CD4-positive, alpha-beta T cell treated with Interleukin-4 for 1 hour (primary cell): Measurements from ENCODE around the gene CDHR3.
"Not testable (repeated sequence)": the region's sequence is repeated elsewhere in the genome, so short reads cannot be mapped to it uniquely, and the experiment has no call there.

ENCODE experiments used
- DNase-seq, 2 donors: peaks; one replicate each; pipeline ENCODE4 v3.0.0-alpha.2; 2020 to 2022

Gene CDHR3

GRCh38 chr7:105963038-105963667, at the start of gene CDHR3:
CDHR3 (plus strand) TSS chr7:105963264; CDS start chr7:105963319, 55 bp downstream.
- no peak for DNase-seq

GRCh38 chr7:105913947-105914346, 49.1 kb upstream of the CDHR3 start:
- DNase-seq, result no peak

- DNase-seq, result no peak
Observed at GRCh38 chr7:105916603-105917002, 46.5 kb upstream of the CDHR3 start.

- no peak for DNase-seq
Observed at GRCh38 chr7:105917659-105918058, 45.4 kb upstream of the CDHR3 start.

- DNase-seq, result no peak
Observed at GRCh38 chr7:105920766-105921165, 42.3 kb upstream of the CDHR3 start.

- DNase-seq, result peak in 1 of 2 donors; percentile 36
Observed at GRCh38 chr7:105924945-105925344, 38.1 kb upstream of the CDHR3 start.

GRCh38 chr7:105926131-105926530, 36.9 kb upstream of the CDHR3 start:
- no peak for DNase-seq

GRCh38 chr7:105931179-105931578, 31.9 kb upstream of the CDHR3 start:
- DNase-seq, result no peak

- no peak for DNase-seq
Observed at GRCh38 chr7:105932835-105933477, 30.1 kb upstream of the CDHR3 start.

- no peak for DNase-seq
Observed at GRCh38 chr7:105934572-105935185, 28.4 kb upstream of the CDHR3 start.

- DNase-seq, result no peak
Observed at GRCh38 chr7:105935250-105935649, 27.8 kb upstream of the CDHR3 start.

GRCh38 chr7:105937411-105937810, 25.7 kb upstream of the CDHR3 start:
- no peak for DNase-seq

- no peak for DNase-seq
Observed at GRCh38 chr7:105940109-105940508, 23.0 kb upstream of the CDHR3 start.

- no peak for DNase-seq
Observed at GRCh38 chr7:105941596-105941995, 21.5 kb upstream of the CDHR3 start.

- DNase-seq, result no peak
Observed at GRCh38 chr7:105943486-105943885, 19.6 kb upstream of the CDHR3 start.

- no peak for DNase-seq
Observed at GRCh38 chr7:105945848-105946247, 17.2 kb upstream of the CDHR3 start.

- no peak for DNase-seq
Observed at GRCh38 chr7:105951597-105951996, 11.5 kb upstream of the CDHR3 start.

GRCh38 chr7:105952917-105953595, 10.0 kb upstream of the CDHR3 start:
- no peak for DNase-seq

- no peak for DNase-seq
Observed at GRCh38 chr7:105954711-105955110, 8.4 kb upstream of the CDHR3 start.

GRCh38 chr7:105955651-105956466, 7.2 kb upstream of the CDHR3 start:
- DNase-seq, result not testable (repeated sequence)

GRCh38 chr7:105958012-105958411, 5.1 kb upstream of the CDHR3 start:
- DNase-seq, result no peak

- DNase-seq, result no peak
Observed at GRCh38 chr7:105962353-105962752, 711 bp upstream of the CDHR3 start.

- no peak for DNase-seq
Observed at GRCh38 chr7:105971845-105972244, 8.8 kb downstream of the CDHR3 start.
